ENCODE measurements around the gene PRELP.
"Not testable (repeated sequence)": the region's sequence is repeated elsewhere in the genome, so short reads cannot be mapped to it uniquely, and the experiment has no call there.

PRELP gene

DNA sequence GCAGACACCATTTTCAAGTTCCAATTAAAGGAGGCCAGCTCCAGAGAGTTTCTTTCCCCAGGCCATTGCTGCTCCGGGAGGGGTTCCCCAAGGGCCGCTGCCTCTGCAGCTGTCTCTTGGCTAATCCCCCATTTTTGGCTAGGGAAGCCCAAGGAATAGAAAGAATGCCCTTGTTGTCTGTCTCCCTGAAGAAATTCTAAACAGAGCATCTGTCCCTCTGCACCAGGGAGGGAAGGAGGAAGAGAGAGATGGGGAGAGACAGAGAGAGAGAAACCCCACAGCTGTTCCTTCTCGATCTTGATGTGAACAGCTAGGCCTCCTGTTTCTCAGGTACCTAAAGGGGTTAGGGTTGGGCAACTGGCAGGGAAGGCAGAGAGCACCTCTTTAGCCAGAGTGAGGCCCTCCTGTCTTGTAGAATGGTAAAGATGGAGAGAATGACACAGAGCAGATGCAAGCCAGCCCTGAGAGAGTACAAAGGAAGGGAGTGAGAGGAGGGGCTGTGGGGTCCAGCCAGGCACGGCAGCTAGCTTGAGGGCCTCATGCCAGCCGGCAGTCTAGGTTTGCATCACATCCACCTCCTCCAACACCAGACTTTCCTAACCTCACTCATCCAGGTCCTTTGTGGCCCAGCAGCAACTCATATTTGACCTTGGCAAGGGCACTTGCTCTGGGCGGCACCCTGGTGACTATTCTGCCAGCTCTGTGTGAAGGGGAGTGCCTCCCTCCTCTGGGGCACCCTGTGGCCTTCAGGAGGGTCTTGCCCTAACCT lies 31.4 kb downstream of the PRELP start:
- DNase-seq (ENCODE audit: low read depth, low spot score) = no peak

DNA sequence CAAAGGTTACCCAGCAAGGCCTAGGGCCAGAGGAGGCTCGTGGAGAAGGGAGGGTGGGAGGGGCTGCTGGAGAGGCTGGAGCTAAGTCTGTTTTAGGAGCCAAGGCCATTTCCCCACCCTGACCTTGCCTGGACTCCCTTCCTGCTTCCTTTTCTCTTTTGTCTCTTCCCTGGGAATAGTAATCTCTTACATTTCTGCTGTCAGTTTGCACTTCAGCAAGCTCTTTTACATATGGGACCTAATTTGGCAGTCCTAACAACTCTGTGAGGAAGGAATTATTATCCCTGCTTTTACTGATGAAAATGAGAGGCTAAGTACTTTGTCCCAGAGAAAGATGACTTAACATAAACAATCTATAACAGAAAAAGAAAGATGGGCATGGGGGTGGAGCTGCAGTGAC lies 32.2 kb downstream of the PRELP start:
- DNase-seq (ENCODE audit: low read depth, low spot score) = no peak

DNA sequence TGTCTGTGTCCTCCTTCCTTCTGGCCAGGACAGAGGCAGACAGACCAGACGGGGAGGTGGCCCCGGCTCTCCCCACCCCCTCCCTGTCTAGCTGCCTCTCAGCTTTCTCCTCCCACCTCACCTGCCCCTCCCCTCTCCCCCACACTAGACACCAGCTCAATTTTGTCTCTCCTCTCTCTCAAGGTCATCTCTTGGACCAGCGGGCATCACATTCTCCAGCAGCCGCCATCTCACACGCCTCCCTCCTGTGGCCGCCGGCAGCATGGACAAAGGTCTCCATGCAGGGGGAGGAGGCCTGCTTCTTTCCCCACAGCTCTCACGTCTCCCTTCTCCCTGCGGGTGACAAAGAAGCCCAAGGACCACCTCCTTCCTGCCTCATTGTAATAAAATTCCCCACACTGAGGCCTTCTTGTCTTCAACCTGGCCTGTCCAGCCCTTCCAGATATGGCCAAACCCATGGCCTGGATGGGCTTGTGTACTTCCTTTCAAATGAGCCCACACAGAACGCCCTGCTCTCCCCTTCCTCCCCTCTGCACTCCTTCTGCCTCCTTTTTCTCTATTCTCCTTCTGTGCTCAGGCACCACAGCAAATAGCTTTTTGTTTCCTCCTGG lies 33.0 kb downstream of the PRELP start:
- DNase-seq (ENCODE audit: low read depth, low spot score) = no peak

DNA sequence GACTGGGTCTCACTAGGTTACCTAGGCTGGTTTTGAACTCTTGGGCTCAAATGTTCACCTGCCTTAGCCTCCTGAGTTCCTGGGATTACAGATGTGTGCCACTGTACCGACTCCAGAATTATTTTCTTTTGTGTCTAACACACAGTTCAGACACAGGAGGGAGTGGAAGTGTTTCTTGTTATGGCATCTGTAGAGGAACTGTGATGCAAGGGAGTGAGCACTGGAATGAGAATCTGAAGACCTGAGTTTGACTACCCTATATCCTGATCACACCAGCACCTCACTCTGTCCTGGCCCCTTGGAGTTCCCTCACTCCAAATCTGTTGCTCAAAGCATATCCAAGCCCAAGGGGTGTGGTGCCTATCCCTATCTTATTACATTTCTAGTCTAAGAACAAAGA lies 33.5 kb downstream of the PRELP start:
- no peak for DNase-seq (ENCODE audit: low read depth, low spot score)

DNA sequence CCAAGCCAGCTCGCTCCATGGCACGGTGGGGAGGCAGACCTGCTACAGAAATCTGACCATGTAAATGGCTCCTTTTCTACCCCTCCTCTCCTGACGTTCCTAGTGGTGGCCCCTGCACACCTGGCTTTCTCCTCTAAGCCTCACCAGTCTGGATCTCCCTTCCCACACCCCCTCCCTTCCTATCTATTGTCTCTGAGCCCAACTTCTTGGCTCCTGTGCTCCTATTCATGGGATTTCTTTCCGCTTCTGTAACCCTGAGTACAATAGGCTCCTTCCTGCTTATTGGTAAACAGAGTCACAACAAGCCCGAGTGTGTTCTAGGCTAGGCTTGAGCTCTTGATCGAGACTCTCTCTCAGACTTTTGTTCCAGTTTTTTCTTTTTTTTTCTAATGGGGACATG lies 35.9 kb downstream of the PRELP start:
- DNase-seq (ENCODE audit: low read depth, low spot score) = no peak

DNA sequence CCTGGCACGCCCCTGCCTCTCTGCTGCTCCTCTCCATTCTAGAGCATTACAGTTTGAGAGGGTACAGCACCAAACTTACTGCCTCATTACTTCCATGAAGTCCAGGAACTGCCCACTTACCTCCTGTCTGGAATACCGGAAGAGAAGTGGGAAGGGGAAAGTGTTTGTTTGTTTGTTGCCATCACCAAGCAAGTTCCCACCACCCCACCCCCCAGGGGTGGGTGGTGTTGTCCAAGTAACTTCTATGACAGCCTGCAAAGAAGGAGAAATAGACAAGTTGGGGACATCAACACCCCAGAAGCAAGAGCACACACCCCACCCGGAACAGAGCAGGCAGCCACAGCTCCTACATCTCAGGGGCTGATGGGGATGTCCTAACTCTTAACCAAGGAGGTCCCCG lies 36.3 kb downstream of the PRELP start:
- DNase-seq (ENCODE audit: low read depth, low spot score) = no peak

GRCh38 chr1:203512517-203512847 lies 36.9 kb downstream of the PRELP start:
- no peak for DNase-seq (ENCODE audit: low read depth, low spot score)

- no peak for DNase-seq (ENCODE audit: low read depth, low spot score)
These were observed 37.4 kb downstream of the PRELP start for GRCh38 chr1:203512848-203513584.

DNA sequence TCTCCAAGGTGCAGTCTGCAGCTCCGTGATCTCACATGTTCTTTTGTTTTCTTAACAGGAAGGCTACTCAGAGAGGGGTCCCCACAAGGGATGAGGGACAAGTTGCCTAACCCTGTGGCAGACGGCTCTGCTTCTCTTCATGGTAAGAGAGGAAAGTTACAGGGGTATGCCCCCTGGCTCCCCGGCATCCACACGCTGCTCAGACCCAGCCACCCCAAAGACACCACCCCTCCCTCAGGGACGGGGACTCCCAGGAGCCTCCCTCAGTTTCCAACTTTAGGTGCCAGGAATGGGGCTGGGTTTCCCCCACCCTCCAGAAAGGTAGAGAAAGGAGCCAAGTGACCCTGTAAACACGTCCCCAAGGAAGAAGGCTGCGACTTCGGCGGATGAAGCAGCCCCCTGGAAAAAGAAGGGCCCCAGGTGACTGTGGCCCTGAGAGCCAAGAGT lies 38.0 kb downstream of the PRELP start:
- no peak for DNase-seq (ENCODE audit: low read depth, low spot score)

DNA sequence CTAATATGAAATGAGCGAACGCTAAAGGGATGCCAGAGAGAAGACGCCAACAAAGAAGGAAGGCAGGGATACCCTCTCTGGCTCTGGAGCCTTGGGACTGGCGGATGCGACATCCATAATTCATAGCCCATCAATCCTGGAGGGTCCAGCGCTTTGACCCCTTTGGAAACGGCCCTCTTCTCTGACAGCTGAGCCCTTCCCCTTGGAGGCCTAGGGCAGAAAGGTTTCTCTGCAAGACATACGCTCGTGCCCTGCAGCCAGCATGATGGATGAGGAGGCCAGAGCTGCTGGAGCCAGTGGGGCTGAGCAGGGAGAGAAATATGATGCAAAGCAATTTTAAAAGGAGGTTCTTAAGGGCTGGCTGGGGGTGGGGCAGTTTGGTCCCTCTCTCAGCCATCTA lies 40.6 kb downstream of the PRELP start:
- no peak for DNase-seq (ENCODE audit: low read depth, low spot score)

DNA sequence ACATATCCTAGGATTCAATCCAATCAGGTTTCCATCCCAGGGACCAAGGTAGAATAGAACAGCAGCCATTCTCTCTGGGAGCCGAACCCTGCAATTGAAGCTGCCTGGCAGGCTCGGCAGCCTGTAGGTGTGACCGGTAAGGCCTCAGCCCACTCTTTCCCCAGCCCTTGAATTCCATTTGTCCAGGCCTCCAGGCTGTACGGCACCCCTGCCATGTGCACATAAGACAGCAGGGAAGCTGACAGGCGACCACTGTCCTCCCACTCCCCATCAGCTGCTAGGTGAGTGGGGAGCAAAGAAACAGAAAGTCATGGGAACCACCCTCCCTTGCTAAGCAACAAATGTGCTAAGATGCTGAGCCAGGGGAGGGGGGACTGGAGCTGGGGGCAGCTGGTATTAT lies 41.3 kb downstream of the PRELP start:
- DNase-seq (ENCODE audit: low read depth, low spot score) = no peak

DNA sequence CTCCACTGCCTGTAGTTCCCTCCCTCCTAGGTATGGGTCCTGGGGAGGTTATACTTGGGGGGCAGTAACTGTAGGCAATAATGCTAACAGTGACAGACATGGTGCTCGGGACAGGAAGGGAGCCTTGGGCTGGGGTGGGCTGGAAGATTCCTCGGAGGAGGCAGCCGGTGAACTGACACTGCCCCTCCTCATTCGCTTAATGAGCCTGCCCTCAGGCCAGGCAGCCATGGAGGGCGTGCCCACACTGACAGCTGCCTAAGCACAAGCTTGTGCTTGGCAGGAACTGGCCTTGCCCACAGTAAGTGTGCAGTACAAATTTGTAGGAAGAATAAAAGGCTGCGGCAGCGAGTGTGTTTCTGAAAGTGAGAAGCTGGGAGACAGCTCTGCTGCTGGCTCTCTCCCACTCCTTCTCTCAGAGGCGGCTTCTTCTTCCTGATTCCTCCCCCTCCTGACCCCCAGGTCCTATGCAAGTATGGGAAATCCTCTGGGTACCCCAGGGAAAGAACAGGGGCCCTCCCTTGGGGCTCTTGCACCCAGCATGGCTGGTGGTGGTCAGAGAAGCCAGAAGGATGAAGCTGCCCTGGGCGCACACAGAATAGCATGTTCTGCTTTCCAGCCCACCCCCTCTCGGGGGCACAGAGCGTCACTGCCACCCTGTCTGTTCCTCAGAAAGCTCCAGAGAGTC lies 42.0 kb downstream of the PRELP start:
- no peak for DNase-seq (ENCODE audit: low read depth, low spot score)

- not testable (repeated sequence) for DNase-seq (ENCODE audit: low read depth, low spot score)
These were observed 42.5 kb downstream of the PRELP start for GRCh38 chr1:203518139-203518538.

GRCh38 chr1:203518541-203518940 lies 42.9 kb downstream of the PRELP start:
- DNase-seq (ENCODE audit: low read depth, low spot score) = no peak

DNA sequence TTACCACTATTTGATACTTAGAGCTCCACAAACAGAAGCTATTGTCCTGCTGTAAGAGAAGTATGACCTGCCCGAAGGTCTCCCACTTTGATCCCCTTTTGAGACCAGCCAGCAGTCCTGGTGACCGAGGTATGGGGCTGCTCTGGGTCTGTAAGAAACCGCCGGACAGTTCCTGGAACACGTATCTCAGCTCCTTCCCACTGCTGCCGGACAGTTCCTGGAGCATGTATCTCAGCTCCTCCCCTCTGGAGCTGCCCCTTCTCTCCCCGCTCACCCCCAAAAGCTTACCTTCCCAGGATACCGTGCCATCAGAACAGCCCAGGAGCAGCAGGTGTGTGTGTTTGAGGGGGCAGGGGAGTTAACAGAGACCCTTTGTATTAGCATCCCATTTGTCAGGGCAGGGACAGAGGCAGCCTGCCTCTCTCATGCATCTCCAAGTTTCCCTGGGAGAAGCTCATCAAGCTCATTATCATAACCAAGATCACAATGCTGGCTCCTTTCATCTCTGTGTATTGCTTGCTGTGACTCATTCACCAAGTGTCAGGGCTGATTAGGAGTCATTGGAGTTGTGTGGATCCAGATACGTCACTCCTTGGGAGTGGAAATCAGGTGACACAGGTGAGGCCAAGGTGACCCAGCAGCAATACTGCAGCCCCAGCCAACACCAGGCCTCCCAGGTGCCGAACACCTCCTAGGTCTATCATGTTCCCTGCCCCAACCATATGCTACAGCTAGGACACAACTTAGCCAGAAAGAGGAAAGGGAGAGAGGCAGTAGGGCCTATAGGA lies 43.6 kb downstream of the PRELP start:
- no peak for DNase-seq (ENCODE audit: low read depth, low spot score)

GRCh38 chr1:203519896-203520295 lies 44.3 kb downstream of the PRELP start:
- no peak for DNase-seq (ENCODE audit: low read depth, low spot score)

GRCh38 chr1:203520315-203520714 lies 44.7 kb downstream of the PRELP start:
- no peak for DNase-seq (ENCODE audit: low read depth, low spot score)

GRCh38 chr1:203521074-203521794 lies 45.6 kb downstream of the PRELP start:
- DNase-seq (ENCODE audit: low read depth, low spot score) = no peak

- no peak for DNase-seq (ENCODE audit: low read depth, low spot score)
These were observed 46.2 kb downstream of the PRELP start for GRCh38 chr1:203521812-203522211.

DNA sequence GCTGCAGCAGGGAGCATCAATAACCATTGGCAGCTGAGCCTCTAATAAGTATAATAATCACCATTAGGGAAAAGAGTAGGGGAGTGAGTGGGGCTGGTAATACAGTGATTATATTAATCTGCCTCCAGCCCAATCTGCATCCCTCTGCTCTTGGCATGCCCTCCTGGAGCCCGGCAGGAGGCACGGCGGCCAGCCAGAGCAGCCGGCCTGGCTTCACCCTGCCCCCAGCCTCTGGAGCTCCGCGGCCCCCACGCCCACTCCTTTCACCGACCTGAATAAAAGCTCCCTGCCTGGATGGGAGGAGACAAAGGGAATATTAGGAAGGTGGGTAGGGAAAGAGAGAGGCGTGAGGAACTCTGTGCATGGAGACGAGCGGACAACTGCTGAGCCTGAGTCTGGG lies 46.6 kb downstream of the PRELP start:
- DNase-seq (ENCODE audit: low read depth, low spot score) = no peak

DNA sequence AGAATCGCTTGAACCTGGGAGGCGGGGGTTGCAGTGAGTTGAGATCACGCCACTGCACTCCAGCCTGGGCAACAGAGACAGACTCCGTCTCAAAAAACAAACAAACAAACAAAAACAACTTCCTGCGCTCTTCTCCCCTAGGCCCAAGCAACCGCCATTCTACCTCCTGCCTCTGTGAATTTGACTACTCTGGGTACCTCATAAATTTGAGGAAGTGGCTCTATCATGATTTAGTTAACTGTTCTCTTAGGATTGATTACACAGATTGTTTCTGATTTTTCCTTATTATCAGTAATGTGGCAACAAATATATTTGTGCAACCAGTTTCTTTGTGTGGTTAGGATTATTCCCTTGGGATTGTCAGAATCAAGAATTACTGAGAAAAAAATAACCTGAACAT lies 48.1 kb downstream of the PRELP start:
- no peak for DNase-seq (ENCODE audit: low read depth, low spot score)
